GM12878 (cell line): ENCODE data around the gene TAF9B. TPM values are rescaled to one million over a fixed set of nuclear protein-coding genes. Genes with fewer than 3 reads are reported as not detected.

Experiments
- ATAC-seq: fragments of 200-7000 bp; cut with Tn5 transposase; 3 replicates; pipeline ENCODE4 v1.9.1; 2020; ENCODE audit warnings: mild to moderate bottlenecking, moderate library complexity
- BruUV-seq: library from RNA; stranded (reverse); fragments of 400-500 nt; replicated peaks from 2 replicates; lab custom pipeline; 2021; lab: Mats Ljungman, UMichigan
- CTCF ChIA-PET: fragments of 300-600 bp; sonication (Branson Sonifier 250); formaldehyde crosslinking; extraction: SDS; loops from one replicate; lab custom pipeline; 2021; ENCODE audit warnings: inconsistent platforms; lab: Yijun Ruan, JAX
- POLR2A ChIA-PET: fragments of 350-600 bp; formaldehyde crosslinking; extraction: SDS; loops from one replicate; lab custom pipeline; 2021; ENCODE audit warnings: inconsistent platforms; lab: Charles Lee
- RAD21 ChIA-PET: fragments of 300-600 bp; sonication (Branson Sonifier 250); formaldehyde crosslinking; loops from one replicate; lab custom pipeline; 2023; ENCODE audit warnings: antibody characterized with exemption; ENCODE audit not compliant: unreplicated experiment; lab: Charles Lee
- SMC1A ChIA-PET: fragments of 300-600 bp; sonication (Branson Sonifier 250); formaldehyde crosslinking; loops from one replicate; lab custom pipeline; 2023; ENCODE audit not compliant: unreplicated experiment, uncharacterized antibody; lab: Charles Lee
- DNase-seq: peaks from one replicate; pipeline ENCODE4 v3.0.0-alpha.2; 2011; ENCODE audit warnings: low read depth, low spot score
- FAIRE-seq: peaks from 3 replicates; lab custom pipeline; 2011; peaks lifted over from hg19 to GRCh38; lab: Jason Lieb, UNC
- H2AFZ ChIP-seq: 2 replicates; pipeline ENCODE4 v1.6.0; 2011; ENCODE audit warnings: low read depth, low read length, control low read depth; ENCODE audit not compliant: control insufficient read depth
- H3K27ac ChIP-seq: 2 replicates; pipeline ENCODE4 v1.5.1; 2011; ENCODE audit warnings: control low read depth; ENCODE audit not compliant: control insufficient read depth, insufficient read depth
- H3K27me3 ChIP-seq, 2 experiments: replicated peaks in 1 of 2; 2 replicates each; pipeline versions ENCODE4 v1.6.0 to v1.6.1; 2011; ENCODE audit warnings: low read length in 1 of 2; ENCODE audit not compliant: control insufficient read depth in 2 of 2, insufficient read depth in 2 of 2
- H3K36me3 ChIP-seq, 2 experiments: 2 replicates each; pipeline ENCODE4 v1.5.1; 2011; ENCODE audit warnings: low read length in 1 of 2; ENCODE audit not compliant: control insufficient read depth in 2 of 2, insufficient read depth in 2 of 2
- H3K4me1 ChIP-seq: 2 replicates; pipeline ENCODE4 v1.6.1; 2011; ENCODE audit warnings: mild to moderate bottlenecking, low read length, moderate library complexity, mixed read lengths; ENCODE audit not compliant: control insufficient read depth, insufficient read depth
- H3K4me2 ChIP-seq: 2 replicates; pipeline ENCODE4 v1.6.0; 2011; ENCODE audit warnings: control low read depth; ENCODE audit not compliant: control insufficient read depth, insufficient read depth
- H3K4me3 ChIP-seq: fragments of 200-600 bp; sonication (generic); 2 replicates; pipeline ENCODE4 v1.5.1; 2016
- H3K79me2 ChIP-seq: 2 replicates; pipeline ENCODE4 v1.6.0; 2011; ENCODE audit warnings: low read length; ENCODE audit not compliant: control insufficient read depth, insufficient read depth
- H3K9ac ChIP-seq: 2 replicates; pipeline ENCODE4 v1.8.0; 2011; ENCODE audit warnings: low read length, control low read depth, mixed read lengths; ENCODE audit not compliant: control insufficient read depth, insufficient read depth
- H3K9me3 ChIP-seq: replicated peaks from 3 replicates; pipeline ENCODE4 v1.5.1; 2011; ENCODE audit warnings: mild to moderate bottlenecking, low read length; ENCODE audit not compliant: control insufficient read depth, insufficient read depth
- H4K20me1 ChIP-seq: 2 replicates; pipeline ENCODE4 v1.6.0; 2011; ENCODE audit not compliant: control insufficient read depth, insufficient read depth
- ASH2L ChIP-seq: fragments of 300-600, 200-600 bp; sonication (generic); IDR thresholded peaks from 2 replicates; pipeline ENCODE4 v1.6.1; 2017; ENCODE audit warnings: low read depth, mild to moderate bottlenecking, borderline replicate concordance
- EED ChIP-seq: sonication (generic); IDR thresholded peaks from 2 replicates; pipeline ENCODE4 v1.6.1; 2016; ENCODE audit warnings: antibody characterized with exemption, low read depth
- ESRRA ChIP-seq: IDR thresholded peaks from 2 replicates; pipeline ENCODE4 v1.6.1; 2012; ENCODE audit warnings: mild to moderate bottlenecking, low read length, improper control_type of control experiment
- ETV6 ChIP-seq, 2 experiments: fragments of 450-650 bp in 1 of 2; IDR thresholded peaks in 1 of 2; conservative IDR thresholded peaks in 1 of 2; 2 replicates each; pipeline ENCODE4 v1.6.1; 2014; ENCODE audit warnings: antibody characterized with exemption in 1 of 2, borderline replicate concordance in 1 of 2, low read depth in 1 of 2, mild to moderate bottlenecking in 1 of 2, moderate library complexity in 1 of 2
- JUNB ChIP-seq: IDR thresholded peaks from 2 replicates; pipeline ENCODE4 v1.6.1; 2016; ENCODE audit warnings: antibody characterized with exemption, mild to moderate bottlenecking
- MEF2A ChIP-seq: IDR thresholded peaks from 2 replicates; pipeline ENCODE4 v1.6.1; 2011; ENCODE audit warnings: low read depth, mild to moderate bottlenecking, low read length, moderate library complexity; ENCODE audit not compliant: insufficient read depth
- NR2F1 ChIP-seq: fragments of 450-650 bp; conservative IDR thresholded peaks from 2 replicates; pipeline ENCODE4 v1.6.1; 2017; ENCODE audit warnings: mild to moderate bottlenecking
- SMARCA5 ChIP-seq: fragments of 450-650 bp; IDR thresholded peaks from 2 replicates; pipeline ENCODE4 v1.6.1; 2017; ENCODE audit warnings: mild to moderate bottlenecking
- SPI1 ChIP-seq: IDR thresholded peaks from 2 replicates; pipeline ENCODE4 v1.6.1; 2011; ENCODE audit warnings: low read depth, mild to moderate bottlenecking, low read length, moderate library complexity, borderline replicate concordance; ENCODE audit not compliant: insufficient read depth
- WGBS: methylation state at CpG from one replicate; pipeline ENCODE4 v1.1.6; 2016; ENCODE audit warnings: low lambda C conversion rate; ENCODE audit not compliant: insufficient replicate concordance, insufficient coverage; ENCODE audit errors: missing lambda C conversion rate; 5-methylcytosine and 5-hydroxymethylcytosine counted together
- in situ Hi-C: fragments of 300-500 bp; cut with MboI; formaldehyde crosslinking; loops from 9 replicates; pipeline ENCODE4 v1.14.3; 2018; ENCODE audit warnings: mixed read lengths
- intact Hi-C: fragments of 100-400 bp; cut with micrococcal nuclease; formaldehyde crosslinking; loops from one replicate; pipeline ENCODE4 v1.14.2; 2022; ENCODE audit not compliant: unreplicated experiment
- polyA plus RNA-seq, 11 experiments: library from polyadenylated mRNA; depleted of rRNA in 4 of 11; unstranded in 6 of 11; stranded (reverse) in 5 of 11; fragments of >200 nt; fragmentation: Nextera tagmentation in 4 of 11; fragmentation: Illumina TruSeq in 1 of 11; extraction: Ambion mirVana in 4 of 11; extraction: Trizol in 1 of 11; gene quantifications; 1 replicate in 1 of 11; 2 replicates in 10 of 11; pipeline versions ENCODE4 v1.2.1 to v1.2.3, GENCODE V29; 2011 to 2016; ENCODE audit warnings: inconsistent platforms in 2 of 11, missing spikeins in 2 of 11, low read depth in 1 of 11
- total RNA-seq, 4 experiments: library from RNA; depleted of rRNA in 3 of 4; stranded (reverse); fragments of >200 nt in 3 of 4; fragmentation: Illumina TruSeq in 1 of 4; extraction: Trizol in 1 of 4; gene quantifications; 2 replicates each; pipeline versions ENCODE4 v1.2.1 to v1.2.3, GENCODE V29; 2013 to 2021
- TF ChIP-seq, protein P1 (sequence below): fragments of 450-650 bp; IDR thresholded peaks from 2 replicates; pipeline ENCODE4 v1.6.1; 2014; ENCODE audit warnings: mild to moderate bottlenecking
- TF ChIP-seq, protein P2 (sequence below): fragments of 450-650 bp; formaldehyde crosslinking; IDR thresholded peaks from 2 replicates; pipeline ENCODE4 v1.5.0; 2022; ENCODE audit warnings: mild to moderate bottlenecking, missing genetic modification characterization
- TF ChIP-seq, protein P3 (sequence below): fragments of 450-650 bp; formaldehyde crosslinking; IDR thresholded peaks from 2 replicates; pipeline ENCODE4 v1.4.0; 2022; ENCODE audit warnings: mild to moderate bottlenecking, moderate library complexity
- TF ChIP-seq, protein P4 (sequence below): fragments of 450-650 bp; IDR thresholded peaks from 2 replicates; pipeline ENCODE4 v1.6.1; 2016; ENCODE audit warnings: mild to moderate bottlenecking

TAF9B gene
- total and polyA plus RNA-seq, 10 of the 15 experiments (the other 5 are each of a cell fraction or from before 2014, with no cell fraction given), result 14.9 to 42.5 (median 22.3) TPM

DNA sequence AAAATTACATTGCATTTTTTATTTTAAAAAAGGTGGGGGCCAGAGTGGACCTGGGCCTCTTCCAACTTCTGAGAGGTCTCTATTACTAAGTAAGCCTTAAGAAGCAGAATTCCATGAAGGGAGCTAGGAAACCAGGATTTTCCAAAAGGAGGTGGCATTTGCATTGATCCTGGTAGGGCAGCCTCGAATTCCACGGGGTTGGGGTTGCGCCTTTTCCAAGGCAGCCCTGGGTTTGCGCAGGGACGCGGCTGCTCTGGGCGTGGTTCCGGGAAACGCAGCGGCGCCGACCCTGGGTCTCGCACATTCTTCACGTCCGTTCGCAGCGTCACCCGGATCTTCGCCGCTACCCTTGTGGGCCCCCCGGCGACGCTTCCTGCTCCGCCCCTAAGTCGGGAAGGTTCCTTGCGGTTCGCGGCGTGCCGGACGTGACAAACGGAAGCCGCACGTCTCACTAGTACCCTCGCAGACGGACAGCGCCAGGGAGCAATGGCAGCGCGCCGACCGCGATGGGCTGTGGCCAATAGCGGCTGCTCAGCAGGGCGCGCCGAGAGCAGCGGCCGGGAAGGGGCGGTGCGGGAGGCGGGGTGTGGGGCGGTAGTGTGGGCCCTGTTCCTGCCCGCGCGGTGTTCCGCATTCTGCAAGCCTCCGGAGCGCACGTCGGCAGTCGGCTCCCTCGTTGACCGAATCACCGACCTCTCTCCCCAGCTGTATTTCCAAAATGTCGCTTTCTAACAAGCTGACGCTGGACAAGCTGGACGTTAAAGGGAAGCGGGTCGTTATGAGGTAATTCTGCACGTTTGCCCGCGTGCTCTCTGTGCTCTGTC, 35.6 kb downstream of the TAF9B start, which contains the start of gene PGK1:
PGK1 (plus strand) TSS at position 626 of the 824 bp plus-strand sequence; CDS start at position 719, 93 bp downstream.
- Histone ChIP-seq H3K4me1 (peaks cover 3% of the 10 kb centered on the region; the same call in 1 of the 2 replicates), H3K4me2 (peak within 1 kb of the TSS; percentile 59), H3K9me3 (peaks cover 4% of the 10 kb centered on the region; the same call in 2 of the 3 replicates), H3K4me3 (peak within 1 kb of the TSS; percentile 82), H2AFZ (peak within 1 kb of the TSS; percentile 56), H3K27ac (peak within 1 kb of the TSS; percentile 86), H3K27me3 (no peaks in the 10 kb centered on the region), H3K9ac (peak within 1 kb of the TSS; percentile 95), H3K79me2 (peaks cover 49% of the 10 kb centered on the region), H4K20me1 (no peaks in the 10 kb centered on the region), H3K36me3 (no peaks in the 10 kb centered on the region; a peak in 1 of 4 replicates)
- POLR2A ChIA-PET, result interaction anchor here (1.1 to 1.5 kb wide), 4 partner anchors 35 to 205 kb away, joined by 4 to 7 read pairs (median 4); partner anchors contain the start of genes COX7B and TAF9B
- in situ Hi-C loops, result loop anchor here (5.0 kb wide), 1 partner anchor 207 kb away; the partner anchor contains the start of genes COX7B and MAGT1
- 37% methylated on average over 59 of the region's 72 CpGs for WGBS
- CTCF ChIA-PET, result no interaction called here
- DNase-seq (peak; percentile 84), ATAC-seq (peak; percentile 96), FAIRE-seq (peak; percentile 79)
- intact Hi-C loops, result loop anchor here (5.0 to 10.0 kb wide), 3 partner anchors 37 to 221 kb away; partner anchors contain the start of genes COX7B, CYSLTR1 and MAGT1
- SMC1A ChIA-PET, result no interaction called here
- BruUV-seq, result no TSS peak
- RAD21 ChIA-PET, result no interaction called here
- TF ChIP-seq ASH2L (no peak), SMARCA5 (no peak), EED (peak; percentile 40; the same call in 1 of the 2 replicates), MEF2A (no peak), NR2F1 (no peak), ETV6 (conservative IDR thresholded peaks at IDR 0.05 in 1 of 2, IDR thresholded peaks at IDR 0.05 in 1 of 2; ENCODE audit: borderline replicate concordance in 1 of 2, low read depth in 1 of 2) (peak in 1 of 2 experiments; percentile 76; a peak in 1 of 4 replicates), SPI1 (peak; percentile 48), JUNB (no peak), ESRRA (no peak)
- TF ChIP-seq, protein P1, sequence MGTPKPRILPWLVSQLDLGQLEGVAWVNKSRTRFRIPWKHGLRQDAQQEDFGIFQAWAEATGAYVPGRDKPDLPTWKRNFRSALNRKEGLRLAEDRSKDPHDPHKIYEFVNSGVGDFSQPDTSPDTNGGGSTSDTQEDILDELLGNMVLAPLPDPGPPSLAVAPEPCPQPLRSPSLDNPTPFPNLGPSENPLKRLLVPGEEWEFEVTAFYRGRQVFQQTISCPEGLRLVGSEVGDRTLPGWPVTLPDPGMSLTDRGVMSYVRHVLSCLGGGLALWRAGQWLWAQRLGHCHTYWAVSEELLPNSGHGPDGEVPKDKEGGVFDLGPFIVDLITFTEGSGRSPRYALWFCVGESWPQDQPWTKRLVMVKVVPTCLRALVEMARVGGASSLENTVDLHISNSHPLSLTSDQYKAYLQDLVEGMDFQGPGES, result peak; percentile 85
- TF ChIP-seq, protein P2, sequence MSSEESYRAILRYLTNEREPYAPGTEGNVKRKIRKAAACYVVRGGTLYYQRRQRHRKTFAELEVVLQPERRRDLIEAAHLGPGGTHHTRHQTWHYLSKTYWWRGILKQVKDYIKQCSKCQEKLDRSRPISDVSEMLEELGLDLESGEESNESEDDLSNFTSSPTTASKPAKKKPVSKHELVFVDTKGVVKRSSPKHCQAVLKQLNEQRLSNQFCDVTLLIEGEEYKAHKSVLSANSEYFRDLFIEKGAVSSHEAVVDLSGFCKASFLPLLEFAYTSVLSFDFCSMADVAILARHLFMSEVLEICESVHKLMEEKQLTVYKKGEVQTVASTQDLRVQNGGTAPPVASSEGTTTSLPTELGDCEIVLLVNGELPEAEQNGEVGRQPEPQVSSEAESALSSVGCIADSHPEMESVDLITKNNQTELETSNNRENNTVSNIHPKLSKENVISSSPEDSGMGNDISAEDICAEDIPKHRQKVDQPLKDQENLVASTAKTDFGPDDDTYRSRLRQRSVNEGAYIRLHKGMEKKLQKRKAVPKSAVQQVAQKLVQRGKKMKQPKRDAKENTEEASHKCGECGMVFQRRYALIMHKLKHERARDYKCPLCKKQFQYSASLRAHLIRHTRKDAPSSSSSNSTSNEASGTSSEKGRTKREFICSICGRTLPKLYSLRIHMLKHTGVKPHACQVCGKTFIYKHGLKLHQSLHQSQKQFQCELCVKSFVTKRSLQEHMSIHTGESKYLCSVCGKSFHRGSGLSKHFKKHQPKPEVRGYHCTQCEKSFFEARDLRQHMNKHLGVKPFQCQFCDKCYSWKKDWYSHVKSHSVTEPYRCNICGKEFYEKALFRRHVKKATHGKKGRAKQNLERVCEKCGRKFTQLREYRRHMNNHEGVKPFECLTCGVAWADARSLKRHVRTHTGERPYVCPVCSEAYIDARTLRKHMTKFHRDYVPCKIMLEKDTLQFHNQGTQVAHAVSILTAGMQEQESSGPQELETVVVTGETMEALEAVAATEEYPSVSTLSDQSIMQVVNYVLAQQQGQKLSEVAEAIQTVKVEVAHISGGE (CRISPR knock-in tag), result no peak
- TF ChIP-seq, protein P3, sequence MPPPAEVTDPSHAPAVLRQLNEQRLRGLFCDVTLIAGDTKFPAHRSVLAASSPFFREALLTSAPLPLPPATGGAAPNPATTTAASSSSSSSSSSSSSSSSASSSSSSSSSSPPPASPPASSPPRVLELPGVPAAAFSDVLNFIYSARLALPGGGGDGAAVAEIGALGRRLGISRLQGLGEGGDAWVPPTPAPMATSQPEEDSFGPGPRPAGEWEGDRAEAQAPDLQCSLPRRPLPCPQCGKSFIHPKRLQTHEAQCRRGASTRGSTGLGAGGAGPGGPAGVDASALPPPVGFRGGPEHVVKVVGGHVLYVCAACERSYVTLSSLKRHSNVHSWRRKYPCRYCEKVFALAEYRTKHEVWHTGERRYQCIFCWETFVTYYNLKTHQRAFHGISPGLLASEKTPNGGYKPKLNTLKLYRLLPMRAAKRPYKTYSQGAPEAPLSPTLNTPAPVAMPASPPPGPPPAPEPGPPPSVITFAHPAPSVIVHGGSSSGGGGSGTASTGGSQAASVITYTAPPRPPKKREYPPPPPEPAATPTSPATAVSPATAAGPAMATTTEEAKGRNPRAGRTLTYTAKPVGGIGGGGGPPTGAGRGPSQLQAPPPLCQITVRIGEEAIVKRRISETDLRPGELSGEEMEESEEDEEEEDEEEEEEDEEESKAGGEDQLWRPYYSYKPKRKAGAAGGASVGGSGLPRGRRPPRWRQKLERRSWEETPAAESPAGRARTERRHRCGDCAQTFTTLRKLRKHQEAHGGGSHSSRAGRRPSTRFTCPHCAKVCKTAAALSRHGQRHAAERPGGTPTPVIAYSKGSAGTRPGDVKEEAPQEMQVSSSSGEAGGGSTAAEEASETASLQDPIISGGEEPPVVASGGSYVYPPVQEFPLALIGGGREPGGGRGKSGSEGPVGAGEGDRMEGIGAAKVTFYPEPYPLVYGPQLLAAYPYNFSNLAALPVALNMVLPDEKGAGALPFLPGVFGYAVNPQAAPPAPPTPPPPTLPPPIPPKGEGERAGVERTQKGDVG, result no peak
- TF ChIP-seq, protein P4, sequence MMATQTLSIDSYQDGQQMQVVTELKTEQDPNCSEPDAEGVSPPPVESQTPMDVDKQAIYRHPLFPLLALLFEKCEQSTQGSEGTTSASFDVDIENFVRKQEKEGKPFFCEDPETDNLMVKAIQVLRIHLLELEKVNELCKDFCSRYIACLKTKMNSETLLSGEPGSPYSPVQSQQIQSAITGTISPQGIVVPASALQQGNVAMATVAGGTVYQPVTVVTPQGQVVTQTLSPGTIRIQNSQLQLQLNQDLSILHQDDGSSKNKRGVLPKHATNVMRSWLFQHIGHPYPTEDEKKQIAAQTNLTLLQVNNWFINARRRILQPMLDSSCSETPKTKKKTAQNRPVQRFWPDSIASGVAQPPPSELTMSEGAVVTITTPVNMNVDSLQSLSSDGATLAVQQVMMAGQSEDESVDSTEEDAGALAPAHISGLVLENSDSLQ, result peak; percentile 99
